AML-193 (cell line): ENCODE data around the gene NTN1.

ENCODE experiments used
- DNase-seq, 2 experiments: peaks; one replicate each; lab custom pipeline; 2025; lab: John Stamatoyannopoulos, UW

Gene NTN1

GRCh38 chr17:9162275-9162985, 141.1 kb downstream of the NTN1 start:
- DNase-seq, result no peak

DNA sequence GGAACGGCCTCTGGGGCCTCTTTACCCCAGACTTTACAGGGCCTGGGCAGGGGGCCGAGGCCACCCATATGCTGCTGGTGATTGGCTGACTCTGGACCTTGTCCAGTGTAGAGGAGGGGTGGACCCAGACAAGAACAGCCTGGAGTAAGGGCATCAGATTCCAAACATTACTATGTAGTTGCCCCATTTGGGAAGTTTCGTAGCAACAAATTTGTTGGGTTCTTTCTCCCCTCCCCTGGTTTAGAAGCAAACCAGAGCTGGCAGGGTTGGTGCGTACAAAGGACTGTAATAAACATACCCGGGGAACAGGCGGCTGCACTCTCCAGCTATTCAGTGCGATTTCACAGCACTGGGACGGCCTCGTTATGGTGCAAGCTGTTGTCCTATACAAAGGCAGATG, 145.5 kb downstream of the NTN1 start:
- no peak for DNase-seq

GRCh38 chr17:9167379-9167778, 146.1 kb downstream of the NTN1 start:
- no peak for DNase-seq

DNA sequence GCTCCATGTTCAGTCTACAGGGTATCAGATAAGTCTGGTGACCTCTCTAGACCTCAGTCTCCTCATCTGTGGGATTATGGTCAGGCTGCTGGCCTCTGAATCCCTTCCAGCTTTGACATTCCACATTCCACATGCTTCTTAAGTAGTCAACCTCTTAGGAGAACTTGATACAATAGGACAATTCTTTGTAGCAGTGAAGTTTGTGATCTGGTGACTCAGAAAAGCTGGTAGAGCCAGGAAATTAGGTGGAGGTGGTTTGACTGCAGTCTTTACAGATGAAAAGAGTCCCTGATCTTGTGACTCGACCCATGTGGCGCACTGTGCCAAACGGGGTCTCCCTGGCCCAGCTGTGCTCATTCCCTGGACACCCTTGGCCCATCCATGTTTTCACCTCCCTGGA, 147.8 kb downstream of the NTN1 start:
- no peak for DNase-seq

- no peak for DNase-seq
Measured at GRCh38 chr17:9170336-9170735, 149.0 kb downstream of the NTN1 start.

DNA sequence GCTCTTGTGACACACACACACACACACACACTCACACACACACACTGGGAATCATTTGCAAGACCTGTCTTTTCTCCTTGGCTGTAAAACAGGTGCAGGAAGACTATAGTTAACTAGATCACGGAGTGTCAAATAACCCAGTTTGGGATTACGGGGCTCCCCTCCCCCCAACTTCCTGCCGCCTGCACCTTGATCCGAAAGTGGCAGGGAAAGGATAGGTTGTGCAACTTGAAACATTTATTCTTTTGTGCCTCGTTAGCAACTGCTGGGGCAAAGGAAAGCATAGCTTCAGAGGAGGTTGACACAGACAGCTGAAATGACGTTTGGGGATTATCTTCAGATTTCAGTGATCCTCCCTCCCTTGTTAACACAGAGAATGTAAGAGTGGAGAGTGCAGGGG, 149.5 kb downstream of the NTN1 start:
- DNase-seq, result no peak

DNA sequence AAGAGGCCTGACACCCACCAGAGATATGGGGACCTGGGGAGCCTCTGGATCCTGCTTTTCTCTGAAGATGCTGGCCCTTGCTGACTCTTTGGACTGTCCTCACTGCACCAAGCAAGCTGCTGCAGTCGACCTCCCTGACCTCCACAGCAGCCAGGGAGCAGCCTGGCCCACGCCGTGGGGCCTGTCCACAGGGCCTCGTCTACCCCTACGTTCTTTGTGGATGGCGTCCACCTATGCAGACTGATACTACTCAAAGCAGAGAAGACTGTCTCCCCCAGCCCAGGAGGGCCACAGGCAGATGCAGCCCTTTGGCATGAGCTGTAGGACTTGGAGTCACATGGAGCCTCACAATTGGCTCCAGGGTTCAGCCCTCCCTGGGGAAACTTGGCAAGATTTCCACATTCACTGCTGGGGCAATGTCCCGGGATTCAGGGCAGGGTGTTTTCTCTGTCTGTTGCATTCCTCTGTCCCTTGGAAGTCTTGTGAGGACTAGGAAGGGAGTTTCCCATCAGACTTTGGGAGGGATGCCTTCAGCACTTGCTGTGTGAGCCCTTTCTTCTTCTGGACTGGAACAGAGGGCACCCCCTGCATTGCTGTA, 152.2 kb downstream of the NTN1 start:
- DNase-seq, result no peak

GRCh38 chr17:9174312-9174711, 153.0 kb downstream of the NTN1 start:
- DNase-seq, result no peak

GRCh38 chr17:9174779-9175574, 153.7 kb downstream of the NTN1 start:
- DNase-seq, result no peak

GRCh38 chr17:9175700-9176467, 154.6 kb downstream of the NTN1 start:
- DNase-seq, result no peak

GRCh38 chr17:9177212-9177611, 155.9 kb downstream of the NTN1 start:
- DNase-seq, result no peak

GRCh38 chr17:9178319-9178718, 157.0 kb downstream of the NTN1 start:
- DNase-seq, result no peak

DNA sequence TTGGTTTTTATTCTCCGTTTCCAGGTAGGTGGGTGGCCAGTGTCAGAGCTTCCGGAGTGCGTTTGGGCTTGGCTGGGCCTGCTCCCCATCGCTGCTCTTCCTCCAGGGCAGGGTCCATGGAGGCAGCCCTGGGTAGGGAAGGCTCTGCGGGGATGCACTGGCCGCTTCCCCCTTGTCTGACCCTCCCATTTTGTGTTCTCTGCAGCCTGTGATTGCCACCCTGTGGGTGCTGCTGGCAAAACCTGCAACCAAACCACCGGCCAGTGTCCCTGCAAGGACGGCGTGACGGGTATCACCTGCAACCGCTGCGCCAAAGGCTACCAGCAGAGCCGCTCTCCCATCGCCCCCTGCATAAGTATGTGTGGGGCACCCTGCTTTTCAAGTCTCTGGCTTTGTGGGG, 158.3 kb downstream of the NTN1 start:
- DNase-seq, result no peak

GRCh38 chr17:9181640-9182039, 160.3 kb downstream of the NTN1 start:
- no peak for DNase-seq

GRCh38 chr17:9183306-9183705, 162.0 kb downstream of the NTN1 start:
- DNase-seq, result no peak

- no peak for DNase-seq
Measured at GRCh38 chr17:9185142-9185541, 163.8 kb downstream of the NTN1 start.

DNA sequence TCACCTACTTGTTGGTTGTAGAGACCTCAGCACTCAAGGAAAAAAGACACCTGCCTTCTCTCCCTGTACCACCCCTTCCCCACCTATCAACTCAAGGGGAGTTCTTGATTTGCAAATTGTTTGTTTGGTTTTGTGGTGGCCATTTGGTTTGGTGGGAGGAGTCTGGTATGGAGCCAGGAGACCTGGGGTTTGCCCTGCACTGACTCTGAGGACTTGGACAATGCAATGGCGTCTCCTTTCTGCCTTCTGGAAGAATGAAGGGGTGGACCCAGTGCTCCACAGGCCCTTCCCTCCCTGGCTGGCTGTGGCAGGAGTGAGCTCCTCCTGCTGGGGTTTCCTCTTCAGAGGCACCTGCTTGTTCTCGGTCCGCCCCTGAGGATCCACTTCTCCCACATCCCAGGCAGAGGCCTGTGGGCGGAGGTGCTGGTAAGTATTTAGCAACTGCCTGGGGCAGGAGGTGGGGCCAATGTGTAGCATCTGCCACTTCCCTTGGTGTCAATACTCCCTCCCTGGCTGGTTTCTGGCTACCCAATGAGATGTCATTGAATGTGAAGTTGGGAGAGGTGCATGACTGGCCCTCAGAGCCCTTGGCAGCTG, 164.5 kb downstream of the NTN1 start:
- DNase-seq, result no peak

DNA sequence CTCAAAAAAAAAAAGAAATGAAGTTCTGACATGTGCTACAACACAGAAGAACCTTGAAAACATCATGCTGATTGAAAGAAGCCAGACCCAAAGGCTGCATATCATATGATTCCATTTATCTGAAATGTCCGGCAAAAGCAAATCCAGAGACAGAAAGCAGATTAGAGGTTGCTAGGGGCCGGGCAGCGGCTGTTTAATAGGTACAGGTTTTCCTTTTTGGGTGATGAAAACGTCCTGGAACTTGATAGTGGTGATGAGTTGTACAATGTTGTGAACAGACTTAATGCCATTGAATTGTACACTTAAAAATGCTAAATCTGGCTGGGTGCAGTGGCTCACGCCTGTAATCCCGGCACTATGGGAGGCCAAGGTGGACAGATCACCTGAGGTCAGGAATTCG, 166.5 kb downstream of the NTN1 start:
- no peak for DNase-seq

GRCh38 chr17:9188367-9188766, 167.1 kb downstream of the NTN1 start:
- DNase-seq, result no peak

GRCh38 chr17:9189870-9190269, 168.6 kb downstream of the NTN1 start:
- DNase-seq, result no peak

- no peak for DNase-seq
Measured at GRCh38 chr17:9192010-9192409, 170.7 kb downstream of the NTN1 start.

GRCh38 chr17:9195411-9195810, 174.1 kb downstream of the NTN1 start:
- no peak for DNase-seq
